Mammary epithelial cell (primary cell): ENCODE data around the gene PRR9.
"Not testable (repeated sequence)": the region's sequence is repeated elsewhere in the genome, so short reads cannot be mapped to it uniquely, and the experiment has no call there.

Source experiments
- EZH2 ChIP-seq: IDR thresholded peaks from 2 replicates; pipeline ENCODE4 v1.6.1; 2012; ENCODE audit warnings: low read length, inconsistent platforms, borderline replicate concordance
- TF ChIP-seq, protein P1 (sequence below), 2 donors: IDR thresholded peaks in 1 of 2; conservative IDR thresholded peaks in 1 of 2; 2 replicates each; pipeline ENCODE4 v1.5.1; 2011 to 2012; ENCODE audit warnings: inconsistent platforms in 2 of 2, low read length in 2 of 2, mild to moderate bottlenecking in 2 of 2, control low read depth in 1 of 2, low read depth in 1 of 2; ENCODE audit not compliant: insufficient read depth in 1 of 2; ENCODE audit errors: extremely low read depth in 1 of 2

DNA sequence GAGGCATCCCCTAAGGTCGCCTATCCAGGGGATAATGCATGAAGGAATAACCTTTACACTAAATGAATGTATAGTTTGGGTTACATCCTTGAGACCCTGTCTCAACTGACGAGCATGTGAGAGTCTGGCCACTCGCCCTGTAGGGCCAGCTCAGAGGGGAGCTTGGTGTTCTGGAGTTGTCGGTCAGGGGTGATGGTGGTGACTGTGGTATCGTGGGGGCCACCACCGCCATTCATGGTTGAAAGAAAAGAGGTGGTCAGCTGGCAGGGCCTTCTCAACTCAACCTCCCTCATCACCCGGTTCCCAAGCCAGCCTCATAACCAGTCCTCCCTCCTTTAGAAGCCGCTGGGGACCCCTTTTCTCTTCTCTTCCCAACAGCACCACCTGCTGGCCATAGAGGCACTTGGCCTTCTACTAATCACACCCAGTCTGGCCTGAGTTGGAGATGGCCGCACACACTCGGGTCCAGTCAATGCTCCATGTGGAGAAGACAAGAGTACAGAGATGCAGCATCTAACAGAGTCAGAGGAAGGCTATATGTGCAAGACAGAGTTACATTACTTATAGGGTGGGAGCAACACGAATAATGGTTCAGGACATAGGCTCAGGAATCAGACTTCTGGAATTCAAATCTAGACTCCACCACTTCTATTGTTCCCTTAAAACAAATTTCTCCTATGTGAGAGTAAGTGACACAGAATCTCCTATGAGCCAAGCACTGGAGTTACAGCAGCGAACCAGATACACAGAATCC lies 11.9 kb downstream of the PRR9 start:
- TF ChIP-seq, protein P1, sequence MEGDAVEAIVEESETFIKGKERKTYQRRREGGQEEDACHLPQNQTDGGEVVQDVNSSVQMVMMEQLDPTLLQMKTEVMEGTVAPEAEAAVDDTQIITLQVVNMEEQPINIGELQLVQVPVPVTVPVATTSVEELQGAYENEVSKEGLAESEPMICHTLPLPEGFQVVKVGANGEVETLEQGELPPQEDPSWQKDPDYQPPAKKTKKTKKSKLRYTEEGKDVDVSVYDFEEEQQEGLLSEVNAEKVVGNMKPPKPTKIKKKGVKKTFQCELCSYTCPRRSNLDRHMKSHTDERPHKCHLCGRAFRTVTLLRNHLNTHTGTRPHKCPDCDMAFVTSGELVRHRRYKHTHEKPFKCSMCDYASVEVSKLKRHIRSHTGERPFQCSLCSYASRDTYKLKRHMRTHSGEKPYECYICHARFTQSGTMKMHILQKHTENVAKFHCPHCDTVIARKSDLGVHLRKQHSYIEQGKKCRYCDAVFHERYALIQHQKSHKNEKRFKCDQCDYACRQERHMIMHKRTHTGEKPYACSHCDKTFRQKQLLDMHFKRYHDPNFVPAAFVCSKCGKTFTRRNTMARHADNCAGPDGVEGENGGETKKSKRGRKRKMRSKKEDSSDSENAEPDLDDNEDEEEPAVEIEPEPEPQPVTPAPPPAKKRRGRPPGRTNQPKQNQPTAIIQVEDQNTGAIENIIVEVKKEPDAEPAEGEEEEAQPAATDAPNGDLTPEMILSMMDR (conservative IDR thresholded peaks at IDR 0.05 in 1 of 2, IDR thresholded peaks at IDR 0.05 in 1 of 2; ENCODE audit: extremely low read depth in 1 of 2, insufficient read depth in 1 of 2, low read depth in 1 of 2, low read length in 2 of 2), result peak; percentile 35 to 50
- TF ChIP-seq EZH2, result not testable (repeated sequence)
